Activated CD8-positive, alpha-beta T cell treated with anti-CD3 and anti-CD28 coated beads for 36 hours (primary cell): Measurements from ENCODE around the gene FAM240B. TPM values are rescaled to one million over a fixed set of nuclear protein-coding genes. Genes with fewer than 3 reads are reported as not detected.

ENCODE experiments used
- ATAC-seq: fragments of 200-7000 bp; cut with Tn5 transposase; one replicate; pipeline ENCODE4 v1.10.0; 2021; ENCODE audit warnings: mild to moderate bottlenecking, moderate library complexity
- CTCF ChIA-PET: fragments of 350-600 bp; sonication (Branson Sonifier 250); formaldehyde crosslinking; loops from one replicate; lab custom pipeline; 2021; ENCODE audit warnings: antibody characterized with exemption; lab: Charles Lee
- POLR2A ChIA-PET: fragments of 350-600 bp; sonication (Branson Sonifier 250); formaldehyde crosslinking; loops from one replicate; lab custom pipeline; 2021; ENCODE audit warnings: antibody characterized with exemption; lab: Charles Lee
- DNase-seq: peaks from one replicate; pipeline ENCODE4 v3.0.0-alpha.2; 2020
- H3K27ac Mint-ChIP-seq: one replicate; pipeline ENCODE4 v1.8.0; 2021; ENCODE audit warnings: mild to moderate bottlenecking, mixed read lengths
- H3K27me3 Mint-ChIP-seq: one replicate; pipeline ENCODE4 v1.8.0; 2021; ENCODE audit warnings: mixed read lengths
- H3K36me3 Mint-ChIP-seq: one replicate; pipeline ENCODE4 v1.8.0; 2021; ENCODE audit warnings: low read depth, mixed read lengths
- H3K4me1 Mint-ChIP-seq: one replicate; pipeline ENCODE4 v1.8.0; 2021; ENCODE audit warnings: low read depth, mixed read lengths
- H3K4me3 Mint-ChIP-seq: one replicate; pipeline ENCODE4 v1.8.0; 2021; ENCODE audit warnings: mild to moderate bottlenecking, moderate library complexity, mixed read lengths
- H3K9me3 Mint-ChIP-seq: one replicate; pipeline ENCODE4 v1.8.0; 2021; ENCODE audit warnings: mixed read lengths
- CTCF ChIP-seq: fragments of 200-600 bp; IDR thresholded peaks from one replicate; pipeline ENCODE4 v1.8.0; 2022; ENCODE audit warnings: antibody characterized with exemption, mild to moderate bottlenecking
- intact Hi-C: fragments of 100-400 bp; cut with micrococcal nuclease; formaldehyde crosslinking; loops from one replicate; pipeline ENCODE4 v1.10.0; 2022
- total RNA-seq, 2 experiments: library from RNA; stranded (reverse); gene quantifications; one replicate each; pipeline ENCODE4 v1.2.3, GENCODE V29; 2021

The FAM240B gene
- total RNA-seq, 2 experiments from 2014 or later: not detected

- Mint-ChIP-seq H3K36me3 (no peaks in the 10 kb centered on the region), H3K27me3 (peaks cover 6% of the 10 kb centered on the region), H3K4me3 (no peak overlapping the region), H3K9me3 (no peaks in the 10 kb centered on the region), H3K4me1 (no peaks in the 10 kb centered on the region), H3K27ac (no peak overlapping the region)
- ChIA-PET CTCF (interaction anchor here (1.2 kb wide), 1 partner anchor 11 kb away, joined by 5 read pairs; no protein-coding TSS in a partner anchor), POLR2A (no interaction called here)
- intact Hi-C loops: loop anchor here (10.0 kb wide), 1 partner anchor 53 kb away; no protein-coding TSS in a partner anchor
- DNase-seq (no peak), ATAC-seq (peak; percentile 20)
- TF ChIP-seq CTCF: no peak
Measured at GRCh38 chr9:38707885-38708637, 11.9 kb downstream of the FAM240B start.

GRCh38 chr9:38706493-38706892 is 13.4 kb downstream of the FAM240B start:
- CTCF ChIA-PET: no interaction called here
- no peaks in the 10 kb centered on the region for H3K36me3 Mint-ChIP-seq
- H3K27ac Mint-ChIP-seq: no peak overlapping the region
- TF ChIP-seq CTCF: no peak
- no peak for ATAC-seq
- no peak for DNase-seq
- no peak overlapping the region for H3K4me3 Mint-ChIP-seq
- intact Hi-C loops: loop anchor here (10.0 kb wide), 1 partner anchor 52 kb away; no protein-coding TSS in a partner anchor
- H3K4me1 Mint-ChIP-seq: no peaks in the 10 kb centered on the region
- POLR2A ChIA-PET: no interaction called here
- peaks cover 3% of the 10 kb centered on the region for H3K27me3 Mint-ChIP-seq
- no peaks in the 10 kb centered on the region for H3K9me3 Mint-ChIP-seq

- no peaks in the 10 kb centered on the region for H3K9me3 Mint-ChIP-seq
- no peaks in the 10 kb centered on the region for H3K36me3 Mint-ChIP-seq
- H3K4me1 Mint-ChIP-seq: no peaks in the 10 kb centered on the region
- H3K4me3 Mint-ChIP-seq: no peak overlapping the region
- POLR2A ChIA-PET: no interaction called here
- H3K27ac Mint-ChIP-seq: no peak overlapping the region
- intact Hi-C loops: loop anchor here (10.0 kb wide), 1 partner anchor 51 kb away; no protein-coding TSS in a partner anchor
- CTCF ChIA-PET: no interaction called here
- TF ChIP-seq CTCF: no peak
- ATAC-seq (no peak), DNase-seq (no peak)
- H3K27me3 Mint-ChIP-seq: peaks cover 3% of the 10 kb centered on the region
Measured at GRCh38 chr9:38705917-38706316, 14.0 kb downstream of the FAM240B start.

GRCh38 chr9:38700695-38701094 is 19.2 kb downstream of the FAM240B start:
- Mint-ChIP-seq H3K27ac (no peak overlapping the region), H3K27me3 (peaks cover 5% of the 10 kb centered on the region), H3K4me3 (no peak overlapping the region), H3K4me1 (no peaks in the 10 kb centered on the region), H3K9me3 (no peaks in the 10 kb centered on the region), H3K36me3 (no peaks in the 10 kb centered on the region)
- intact Hi-C loops: loop anchor here (10.0 kb wide), 1 partner anchor 46 kb away; no protein-coding TSS in a partner anchor
- POLR2A ChIA-PET: no interaction called here
- no peak for DNase-seq
- CTCF ChIA-PET: no interaction called here
- TF ChIP-seq CTCF: no peak
- ATAC-seq: no peak

GRCh38 chr9:38699337-38699736 is 20.6 kb downstream of the FAM240B start:
- DNase-seq: no peak
- H3K27me3 Mint-ChIP-seq: peaks cover 5% of the 10 kb centered on the region
- no peak for ATAC-seq
- ChIA-PET POLR2A (no interaction called here), CTCF (no interaction called here)
- no peak overlapping the region for H3K27ac Mint-ChIP-seq
- TF ChIP-seq CTCF: no peak
- intact Hi-C loops: loop anchor here (5.0 kb wide), 1 partner anchor 38 kb away; no protein-coding TSS in a partner anchor
- no peaks in the 10 kb centered on the region for H3K9me3 Mint-ChIP-seq
- no peak overlapping the region for H3K4me3 Mint-ChIP-seq
- no peaks in the 10 kb centered on the region for H3K4me1 Mint-ChIP-seq
- no peaks in the 10 kb centered on the region for H3K36me3 Mint-ChIP-seq
